Activated CD4-positive, alpha-beta T cell treated with anti-CD3 and anti-CD28 coated beads for 1 hour (primary cell): ENCODE results near the gene ZNF79.
"Not testable (repeated sequence)": the region's sequence is repeated elsewhere in the genome, so short reads cannot be mapped to it uniquely, and the experiment has no call there.

Source experiments
- DNase-seq: peaks from one replicate; pipeline ENCODE4 v3.0.0-alpha.2; 2020

ZNF79 gene

DNA sequence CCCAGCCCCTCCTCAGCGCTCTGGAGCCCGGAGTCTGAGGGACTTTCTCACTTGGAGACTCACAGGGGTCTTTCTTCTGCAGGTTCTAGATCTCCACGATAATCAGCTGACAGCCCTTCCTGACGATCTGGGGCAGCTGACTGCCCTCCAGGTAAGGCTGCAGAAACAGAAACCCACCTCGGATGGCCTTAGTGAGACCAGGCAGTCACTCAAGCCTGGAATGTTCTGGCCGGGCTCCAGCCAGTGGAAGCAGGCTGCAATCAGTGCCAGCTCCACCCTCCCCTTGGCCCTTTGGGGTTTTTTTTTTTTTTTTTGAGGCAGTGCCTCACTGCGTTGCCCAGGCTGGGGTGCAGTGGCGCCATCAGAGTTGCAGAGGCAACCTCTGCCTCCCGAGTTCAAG, 34.7 kb downstream of the ZNF79 start:
- no peak for DNase-seq

DNA sequence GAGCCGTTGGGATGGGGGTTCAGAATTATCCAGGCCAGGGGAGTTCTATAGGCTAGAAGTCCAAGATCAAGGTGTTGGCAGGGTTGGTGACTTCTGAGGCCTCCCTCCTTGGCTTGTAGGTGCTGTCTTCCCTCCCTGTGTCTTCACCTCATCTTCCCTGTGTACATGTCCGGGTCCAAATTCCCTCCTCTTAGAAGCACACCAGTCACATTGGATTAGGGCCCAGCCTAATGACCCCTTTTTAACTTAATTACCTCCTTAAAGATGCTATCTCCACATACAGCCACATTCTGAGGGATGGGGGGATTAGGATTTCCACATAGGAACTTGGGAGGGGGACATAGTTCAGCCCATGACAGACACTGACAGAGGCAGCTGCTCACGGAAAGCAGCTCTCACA, 39.2 kb downstream of the ZNF79 start:
- DNase-seq: no peak

DNA sequence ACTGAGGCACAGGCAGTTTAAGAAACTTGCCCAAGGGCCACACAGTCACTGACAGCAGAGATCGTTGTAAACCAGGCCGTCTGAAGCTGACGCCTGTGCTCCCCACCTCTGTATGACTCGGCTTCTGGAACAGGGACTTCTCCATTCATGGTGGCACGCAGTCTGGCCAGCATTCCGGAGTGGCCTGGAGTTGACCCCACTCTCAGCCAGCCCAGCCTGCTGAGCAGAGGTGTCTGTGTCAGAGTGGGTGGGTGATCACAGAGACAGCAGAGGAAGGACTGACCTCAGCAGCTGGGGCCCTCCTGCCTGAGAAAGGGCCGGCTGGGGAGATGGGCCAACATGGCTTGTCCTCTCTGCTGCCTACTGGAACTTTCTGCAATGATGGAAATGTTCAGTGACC, 39.7 kb downstream of the ZNF79 start:
- no peak for DNase-seq

DNA sequence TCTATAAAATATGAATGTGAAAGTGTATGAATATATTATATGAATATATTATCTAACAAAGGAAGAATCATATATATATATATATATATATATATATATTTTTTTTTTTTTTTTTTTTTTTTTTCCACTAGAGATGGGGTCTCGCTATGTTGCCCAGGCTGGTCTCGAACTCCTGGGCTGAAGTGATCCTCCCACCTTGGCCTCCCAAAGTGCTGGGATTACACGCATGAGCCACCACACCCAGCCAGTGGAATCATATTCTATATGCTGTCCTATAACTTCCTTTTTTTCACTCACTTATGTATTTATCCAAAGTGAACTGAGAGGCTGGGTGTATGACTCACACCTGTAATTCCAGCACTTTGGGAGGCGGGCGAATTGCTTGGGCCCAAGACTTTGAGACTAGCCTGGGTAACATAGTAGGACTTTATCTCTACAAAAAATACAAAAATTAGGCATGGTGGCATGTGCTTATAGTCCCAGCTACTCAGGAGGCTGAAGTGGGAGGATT, 42.3 kb downstream of the ZNF79 start:
- DNase-seq: not testable (repeated sequence)

DNA sequence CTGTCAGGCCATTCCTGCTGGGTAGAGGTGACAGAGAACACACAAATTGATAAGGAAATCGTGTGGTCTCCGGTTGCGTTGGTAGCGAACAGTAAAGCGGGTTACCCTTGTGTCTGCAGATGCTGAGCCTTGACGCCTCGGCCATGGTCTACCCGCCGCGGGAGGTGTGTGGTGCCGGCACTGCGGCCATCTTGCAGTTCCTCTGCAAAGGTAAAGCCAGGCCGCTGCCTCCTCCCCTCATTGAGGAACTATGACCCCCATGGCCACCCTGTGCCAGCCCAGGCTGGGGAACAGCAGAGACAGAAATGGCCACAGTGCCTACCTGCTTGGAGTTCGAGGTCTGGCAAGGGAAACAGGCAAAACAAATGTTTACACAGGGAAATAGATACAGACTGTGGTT, 43.4 kb downstream of the ZNF79 start:
- no peak for DNase-seq

DNA sequence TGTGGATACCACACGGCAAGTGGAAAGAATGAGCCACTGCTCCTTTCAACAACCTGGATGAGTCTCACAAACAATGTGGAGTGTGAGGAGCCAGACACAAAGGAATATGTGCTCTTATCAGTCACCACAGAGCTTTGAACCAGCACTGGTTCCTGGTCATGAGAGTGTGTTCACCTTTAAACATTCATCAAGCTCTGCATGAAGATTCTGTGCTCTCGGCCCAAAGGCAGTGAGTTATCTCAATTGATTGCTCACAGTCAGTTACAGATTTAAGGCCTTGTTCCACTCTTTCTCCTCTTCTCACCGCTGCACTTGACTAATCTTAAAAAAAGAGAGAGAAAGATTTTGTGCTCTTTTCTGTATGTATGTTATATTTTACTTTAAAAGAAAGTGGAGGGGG, 46.5 kb downstream of the ZNF79 start:
- DNase-seq: no peak

DNA sequence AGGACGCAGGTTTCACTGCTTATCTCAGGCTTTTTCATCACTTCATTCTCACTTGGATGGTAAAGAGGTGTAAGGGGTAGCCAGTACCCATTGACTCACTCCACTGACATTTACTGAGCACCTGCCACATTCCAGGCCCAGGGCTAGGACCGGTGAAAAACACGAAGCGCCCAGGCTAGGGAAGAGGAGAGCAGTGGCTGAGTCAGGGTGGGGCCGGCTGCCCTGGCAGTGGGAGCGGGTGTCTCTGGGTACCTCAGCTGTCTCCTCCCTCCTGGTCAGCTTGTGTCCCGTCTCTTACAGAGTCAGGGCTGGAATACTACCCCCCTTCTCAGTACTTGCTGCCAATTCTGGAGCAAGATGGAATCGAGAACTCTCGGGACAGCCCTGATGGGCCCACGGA, 49.3 kb downstream of the ZNF79 start:
- DNase-seq: no peak

DNA sequence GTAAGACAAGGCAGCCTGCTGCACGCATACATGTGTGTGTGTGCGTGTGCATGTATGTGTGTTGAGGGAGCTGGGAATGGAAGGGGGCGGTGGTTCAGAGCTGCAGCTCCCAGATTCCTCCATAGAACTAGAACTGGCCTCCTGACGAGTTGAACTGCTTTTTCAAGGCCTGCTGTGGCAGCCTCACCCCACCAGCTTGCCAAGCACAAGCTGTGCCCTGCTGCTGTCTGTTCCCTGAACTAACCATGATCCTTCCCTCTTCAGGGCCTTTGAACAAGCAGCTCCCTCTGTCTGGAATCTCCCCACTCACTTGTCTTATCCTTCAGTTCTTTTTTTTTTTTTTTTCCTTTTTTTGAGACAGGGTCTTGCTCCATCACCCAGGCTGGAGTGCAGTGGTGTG, 49.8 kb downstream of the ZNF79 start:
- DNase-seq: no peak

DNA sequence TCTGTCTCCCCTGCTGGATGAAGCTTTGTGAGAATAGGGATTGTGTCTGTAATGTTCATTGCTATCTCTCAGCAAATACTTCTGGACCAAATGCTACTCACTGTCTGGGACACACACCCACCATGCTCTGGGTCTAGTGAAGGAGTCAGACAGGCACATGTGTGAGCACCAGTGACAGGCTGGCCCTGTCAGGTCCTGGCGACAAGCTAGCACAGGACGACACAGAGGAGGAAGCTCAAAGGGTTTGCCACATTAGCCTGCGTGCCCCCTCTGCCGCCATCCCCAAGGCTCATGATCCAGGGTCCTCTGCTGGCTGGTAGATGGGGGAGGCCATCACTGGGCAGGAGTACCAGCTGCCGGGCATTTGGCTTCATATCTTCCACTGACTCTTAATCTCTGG, 50.4 kb downstream of the ZNF79 start:
- no peak for DNase-seq

DNA sequence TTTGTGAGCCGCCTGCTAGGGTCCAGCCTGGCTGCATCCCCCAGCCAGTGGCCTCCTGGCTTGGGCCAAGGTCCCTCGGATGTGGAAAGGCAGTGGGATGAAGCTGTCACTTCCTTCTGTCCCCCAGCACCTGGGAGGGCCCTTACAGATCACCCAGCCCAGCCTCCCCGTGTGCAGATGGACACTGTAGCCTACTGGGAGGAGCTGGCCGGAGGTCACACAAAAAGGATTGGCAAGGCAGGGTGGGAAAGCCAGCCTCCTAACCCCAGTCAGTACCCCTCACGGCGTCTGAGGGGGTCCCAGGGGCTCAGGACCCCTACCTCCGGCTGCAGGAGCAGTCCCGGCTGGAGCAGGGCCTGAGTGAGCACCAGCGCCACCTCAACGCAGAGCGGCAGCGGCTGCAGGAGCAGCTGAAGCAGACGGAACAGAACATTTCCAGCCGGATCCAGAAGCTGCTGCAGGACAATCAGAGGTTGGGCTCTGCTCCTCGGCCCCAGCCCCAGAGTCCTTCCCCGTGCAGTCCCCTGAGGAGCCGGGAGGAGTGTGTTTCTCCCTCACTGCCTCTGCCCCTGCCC, 55.4 kb downstream of the ZNF79 start:
- DNase-seq: no peak

DNA sequence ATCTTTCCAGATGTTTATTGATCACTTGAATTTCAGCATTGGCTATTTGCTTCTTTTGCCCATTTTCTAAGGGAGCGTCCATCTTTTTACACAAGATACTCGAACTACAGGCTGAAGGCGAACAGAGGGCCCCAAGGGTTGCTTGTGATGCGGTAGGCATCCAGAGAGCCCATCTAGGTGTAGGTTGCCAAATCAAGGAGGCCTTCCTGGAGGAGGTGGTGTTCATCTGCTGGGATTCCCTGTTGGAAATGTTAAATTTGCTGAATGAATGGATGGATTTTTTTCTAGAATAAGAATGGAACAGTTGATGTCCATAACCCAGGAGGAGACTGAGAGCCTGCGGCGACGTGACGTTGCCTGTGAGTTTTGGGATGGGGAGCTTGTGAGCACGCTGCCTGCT, 58.5 kb downstream of the ZNF79 start:
- DNase-seq: no peak

DNA sequence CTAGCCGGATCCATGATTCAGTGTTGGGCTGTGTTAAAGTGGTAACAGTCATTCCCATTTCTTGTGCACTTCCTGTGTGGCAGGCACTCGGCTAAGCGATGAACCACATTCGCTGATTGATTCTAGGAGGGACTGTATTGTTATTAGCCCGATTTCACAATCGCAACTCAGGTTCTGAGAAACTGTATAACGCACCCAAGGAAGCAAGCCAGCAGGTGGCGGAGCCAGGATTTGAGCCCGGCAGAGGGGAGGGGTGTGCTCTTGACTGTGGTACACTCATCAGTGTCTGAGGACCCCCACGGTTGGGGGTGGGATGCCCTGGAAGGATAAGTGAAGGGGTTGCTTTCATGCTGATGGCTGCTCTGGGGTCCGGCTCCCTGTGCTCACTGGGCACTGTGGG, 61.8 kb downstream of the ZNF79 start:
- DNase-seq: no peak

DNA sequence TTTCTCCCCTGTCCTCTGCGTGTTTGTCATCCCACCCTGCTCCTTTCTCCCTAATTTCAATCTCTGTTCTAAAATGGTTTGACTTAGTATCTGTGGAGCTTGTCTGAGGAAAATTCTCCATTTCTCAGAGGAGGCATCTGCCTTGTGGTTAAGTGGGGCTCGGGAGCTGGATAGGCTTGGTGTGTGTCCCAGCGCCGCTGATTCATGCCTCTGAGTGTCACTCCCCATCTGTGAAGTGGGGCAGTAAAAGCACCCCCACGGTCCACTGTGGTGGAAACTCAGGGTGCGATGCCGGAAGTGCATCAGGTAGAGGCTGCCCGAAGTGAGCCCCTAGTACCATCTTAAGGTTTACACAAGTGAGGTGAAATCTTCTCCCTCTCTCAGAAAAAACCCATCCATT, 64.8 kb downstream of the ZNF79 start:
- no peak for DNase-seq

DNA sequence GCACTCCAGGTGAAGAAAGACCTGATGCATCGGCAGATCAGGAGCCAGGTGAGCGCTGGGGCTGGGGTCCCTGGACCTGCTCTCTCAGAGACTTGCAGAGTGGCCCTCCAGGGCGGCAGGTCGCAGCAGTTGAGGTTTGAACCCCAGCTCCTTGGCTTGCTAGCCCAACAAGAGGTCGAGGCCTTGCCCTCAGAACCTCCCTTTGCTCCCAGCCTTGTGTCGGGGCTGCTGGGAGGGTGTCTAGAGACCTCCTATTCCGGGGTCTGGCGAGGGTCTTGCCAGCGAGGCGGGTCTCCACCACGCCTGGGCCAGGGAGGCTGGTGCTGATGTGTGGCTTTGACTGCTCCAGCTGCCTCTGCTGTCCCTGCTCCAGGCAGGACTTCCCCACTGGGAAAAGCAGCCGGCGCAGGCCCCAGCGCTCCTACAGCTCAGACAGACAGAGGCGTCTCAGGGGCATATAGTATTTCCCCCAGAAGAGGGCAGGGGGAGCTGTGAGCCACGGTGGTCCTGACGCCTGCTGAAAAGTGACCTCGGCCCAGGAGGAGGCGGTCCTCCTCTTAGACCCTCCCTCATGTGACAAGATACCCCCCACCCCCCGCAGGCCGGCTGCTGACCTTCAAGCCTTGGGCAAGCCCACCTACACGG, 65.4 kb downstream of the ZNF79 start:
- DNase-seq: no peak

DNA sequence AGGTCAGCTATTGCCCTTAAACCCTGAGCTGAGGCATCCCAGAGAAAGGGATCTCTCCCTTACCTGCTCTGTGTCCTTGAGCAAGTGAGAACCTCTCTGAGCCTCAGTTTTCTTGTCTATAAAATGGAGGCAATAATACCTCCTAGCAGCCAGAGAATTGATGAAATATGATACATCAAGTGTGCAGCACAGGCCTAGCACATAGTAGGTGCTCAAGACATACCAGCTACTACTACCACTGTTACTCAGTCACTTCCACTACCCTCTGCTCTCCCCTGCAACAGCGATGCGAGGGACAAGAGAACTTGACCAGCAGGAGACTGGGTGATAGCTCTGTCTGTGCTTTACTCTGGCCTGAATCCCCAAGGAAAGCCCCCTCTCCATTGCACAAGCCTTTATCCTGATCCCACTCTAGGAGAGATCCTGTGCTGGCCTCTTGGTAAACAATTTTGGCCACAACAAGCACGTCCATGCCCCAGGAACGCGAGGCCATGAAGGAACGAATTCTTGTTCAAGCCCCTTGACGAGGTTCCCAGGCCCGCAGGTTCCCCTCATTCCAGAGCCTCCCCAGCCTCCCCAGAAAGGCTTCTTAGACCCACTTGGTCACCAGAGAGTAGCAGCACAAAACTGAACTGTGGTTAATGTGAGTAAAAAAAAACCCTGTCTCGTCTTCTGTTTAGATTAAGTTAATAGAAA, 66.5 kb downstream of the ZNF79 start:
- no peak for DNase-seq

DNA sequence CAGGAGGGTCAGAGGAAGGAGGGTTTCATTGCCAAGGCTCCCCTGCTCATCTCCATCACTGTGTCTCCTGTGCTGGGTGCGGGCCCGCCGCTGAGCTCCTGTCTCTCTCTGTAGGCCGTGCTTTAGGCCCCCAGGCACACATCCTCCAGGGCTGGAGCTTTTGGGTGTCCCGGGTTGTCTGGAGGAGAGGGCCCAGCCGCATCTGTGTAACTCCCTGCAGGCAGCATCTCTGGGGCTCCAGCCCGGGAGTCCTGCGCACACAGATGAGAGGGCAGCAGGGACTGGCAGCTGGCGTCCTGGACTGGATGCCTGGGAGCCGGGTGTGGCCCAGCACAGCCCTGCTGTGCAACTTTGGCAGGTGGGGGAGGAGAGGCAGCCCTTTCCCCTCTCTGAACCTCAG, 67.3 kb downstream of the ZNF79 start:
- DNase-seq: no peak

DNA sequence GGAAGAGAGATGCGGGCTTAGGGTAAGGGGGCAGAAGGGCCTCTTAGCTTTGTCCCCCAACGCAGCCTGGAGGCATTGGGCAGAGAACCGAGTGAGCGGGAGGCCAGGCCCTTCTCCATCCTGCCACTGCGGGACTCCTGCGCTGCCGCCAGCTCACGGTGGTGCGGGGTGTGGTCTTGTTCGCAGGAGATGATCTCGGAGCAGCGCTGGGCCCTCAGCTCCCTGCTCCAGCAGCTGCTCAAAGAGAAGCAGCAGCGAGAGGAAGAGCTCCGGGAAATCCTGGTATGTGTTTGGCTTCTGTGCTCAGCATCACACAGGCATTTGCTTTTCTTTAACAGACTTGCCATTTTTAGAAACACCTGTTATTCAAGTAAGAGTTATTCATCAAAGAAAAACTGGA, 68.4 kb downstream of the ZNF79 start:
- no peak for DNase-seq

DNA sequence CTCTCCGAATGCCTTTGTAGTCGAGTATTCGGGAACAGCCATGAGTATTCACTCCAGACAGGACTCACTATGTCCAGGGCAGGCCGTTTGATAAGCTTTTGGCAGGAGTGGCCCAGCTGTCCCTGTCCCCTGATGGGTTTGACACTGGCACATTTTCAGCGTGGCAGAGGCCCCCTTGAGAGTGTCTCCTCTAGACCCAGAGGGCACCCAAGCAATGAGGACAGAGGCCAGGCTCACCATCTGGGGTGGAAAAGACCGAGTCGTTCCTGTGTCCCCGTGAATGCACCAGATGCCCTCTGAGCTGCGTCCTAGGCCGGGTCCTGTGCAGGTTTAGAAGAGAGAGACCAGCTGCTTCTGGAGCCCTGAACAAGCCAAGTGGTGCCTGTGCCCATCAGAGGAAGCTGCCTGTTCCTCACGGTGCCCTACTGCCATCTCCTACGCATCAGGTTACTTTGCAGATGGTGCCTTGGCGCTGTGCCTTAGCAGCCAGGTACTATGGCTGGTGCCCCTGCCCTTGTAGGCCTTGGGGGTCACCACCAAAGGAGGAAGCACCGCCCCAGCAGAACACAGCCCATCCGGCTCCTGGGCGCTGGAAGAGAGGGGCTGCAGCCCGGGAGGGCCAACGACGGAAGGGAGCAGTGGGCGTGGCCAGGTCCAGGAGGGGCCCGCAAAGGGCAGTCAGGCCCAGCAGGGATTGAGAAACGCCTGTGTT, 69.6 kb downstream of the ZNF79 start:
- DNase-seq: no peak

DNA sequence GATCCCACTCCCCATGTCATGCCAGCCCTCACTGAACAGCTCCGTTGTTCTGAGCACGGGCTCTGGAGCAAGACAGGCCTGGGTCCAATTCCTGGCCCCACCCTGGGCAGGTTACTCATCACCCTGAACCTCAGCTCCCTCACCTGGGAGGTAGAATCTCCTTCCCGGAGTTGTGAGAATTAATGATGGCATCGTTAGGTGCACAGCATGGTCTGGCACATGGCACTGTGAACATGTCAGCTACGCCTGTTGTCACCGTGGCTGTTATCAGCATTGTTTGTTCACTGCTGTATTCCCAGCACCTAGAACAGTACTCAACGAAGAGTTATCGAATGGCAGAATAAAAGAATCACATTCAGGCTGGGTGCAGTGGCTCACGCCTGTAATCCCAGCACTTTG, 70.1 kb downstream of the ZNF79 start:
- DNase-seq: no peak
